HUES6 (cell line): ENCODE measurements around the gene CRTAP.

Experiments used
- H3K27ac ChIP-seq: 2 replicates; pipeline ENCODE4 v1.7.0; 2013; ENCODE audit warnings: low read depth, mild to moderate bottlenecking, low read length, inconsistent platforms
- H3K27me3 ChIP-seq: 2 replicates; pipeline ENCODE4 v1.6.1; 2013; ENCODE audit warnings: low read length; ENCODE audit not compliant: control insufficient read depth, insufficient read depth
- H3K36me3 ChIP-seq: 2 replicates; pipeline ENCODE4 v1.6.1; 2013; ENCODE audit warnings: low read length; ENCODE audit not compliant: control insufficient read depth, insufficient read depth
- H3K4me1 ChIP-seq: 2 replicates; pipeline ENCODE4 v1.6.1; 2013; ENCODE audit warnings: low read length; ENCODE audit not compliant: control insufficient read depth, insufficient read depth
- H3K4me3 ChIP-seq: 2 replicates; pipeline ENCODE4 v1.5.1; 2013; ENCODE audit warnings: low read depth, low read length
- H3K9ac ChIP-seq: one replicate; pipeline ENCODE4 v1.6.1; 2013; ENCODE audit warnings: mild to moderate bottlenecking, low read length
- H3K9me3 ChIP-seq: 2 replicates; pipeline ENCODE4 v1.6.1; 2013; ENCODE audit warnings: low read depth, low read length; ENCODE audit not compliant: control insufficient read depth, insufficient read depth

Gene CRTAP

DNA sequence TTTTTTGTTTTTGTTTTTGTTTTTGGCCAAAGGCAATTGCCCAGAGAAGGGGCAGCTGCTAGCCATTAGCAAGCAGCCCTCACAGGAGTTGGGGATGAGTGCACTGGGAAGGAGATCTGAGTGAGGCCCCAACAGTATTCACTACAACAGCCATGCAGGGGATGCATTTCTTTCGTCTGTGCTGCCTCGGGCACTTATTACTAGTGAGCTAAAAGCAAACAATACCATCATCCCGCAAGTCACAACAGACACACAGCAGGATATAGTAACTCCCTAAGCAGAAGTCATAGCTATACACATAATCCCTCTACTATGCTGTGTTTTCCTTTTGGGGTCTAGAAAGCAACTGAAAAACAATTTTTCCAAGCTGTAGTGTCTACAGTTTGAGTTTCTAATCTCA, 27.2 kb downstream of the CRTAP start:
- Histone ChIP-seq H3K4me3 (no peak overlapping the region), H3K36me3 (peaks cover 42% of the 10 kb centered on the region), H3K9me3 (no peaks in the 10 kb centered on the region), H3K4me1 (no peaks in the 10 kb centered on the region; the same call in 1 of the 2 replicates), H3K27me3 (no peaks in the 10 kb centered on the region), H3K27ac (no peak overlapping the region), H3K9ac (no peak overlapping the region)

- no peaks in the 10 kb centered on the region for H3K27me3 ChIP-seq
- H3K27ac ChIP-seq = no peak overlapping the region
- H3K4me1 ChIP-seq = no peaks in the 10 kb centered on the region; the same call in 1 of the 2 replicates
- H3K4me3 ChIP-seq = no peak overlapping the region
- H3K9ac ChIP-seq = no peak overlapping the region
- no peaks in the 10 kb centered on the region for H3K9me3 ChIP-seq
- H3K36me3 ChIP-seq = peaks cover 33% of the 10 kb centered on the region
Observed at GRCh38 chr3:33144433-33144832, 30.6 kb downstream of the CRTAP start.

- Histone ChIP-seq H3K4me1 (no peaks in the 10 kb centered on the region; the same call in 1 of the 2 replicates), H3K27ac (no peak overlapping the region), H3K9me3 (no peaks in the 10 kb centered on the region), H3K36me3 (peaks cover 28% of the 10 kb centered on the region), H3K4me3 (no peak overlapping the region), H3K27me3 (no peaks in the 10 kb centered on the region), H3K9ac (no peak overlapping the region)
Observed at GRCh38 chr3:33145221-33145900, 31.5 kb downstream of the CRTAP start.

GRCh38 chr3:33145901-33146580, 32.2 kb downstream of the CRTAP start:
- no peak overlapping the region for H3K27ac ChIP-seq
- H3K9ac ChIP-seq = no peak overlapping the region
- no peaks in the 10 kb centered on the region for H3K9me3 ChIP-seq
- H3K27me3 ChIP-seq = no peaks in the 10 kb centered on the region
- H3K4me1 ChIP-seq = no peaks in the 10 kb centered on the region
- no peak overlapping the region for H3K4me3 ChIP-seq
- H3K36me3 ChIP-seq = peaks cover 28% of the 10 kb centered on the region

GRCh38 chr3:33146791-33147445, 33.1 kb downstream of the CRTAP start:
- H3K4me1 ChIP-seq = no peaks in the 10 kb centered on the region

DNA sequence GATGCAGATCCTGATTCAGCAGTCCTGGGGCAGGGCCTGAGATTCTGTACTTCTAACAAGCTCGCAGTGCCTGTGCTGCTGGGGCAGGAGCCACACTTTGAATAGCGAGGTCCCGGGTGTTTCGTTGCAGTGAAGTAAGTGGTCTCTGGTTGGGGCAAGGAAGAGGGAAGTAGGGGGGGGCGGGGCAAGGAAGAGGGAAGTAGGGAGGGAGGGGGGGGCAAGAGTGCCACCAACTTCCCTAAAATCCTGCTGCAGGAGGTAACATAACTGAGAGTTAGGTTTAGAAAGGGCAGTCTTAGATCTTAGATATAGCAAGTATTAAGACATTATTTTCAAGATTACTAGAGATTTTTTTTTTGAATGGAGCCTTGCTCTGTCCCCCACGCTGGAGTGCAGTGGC, 35.5 kb downstream of the CRTAP start:
- Histone ChIP-seq H3K4me3 (no peak overlapping the region), H3K9me3 (no peaks in the 10 kb centered on the region), H3K27ac (no peak overlapping the region), H3K9ac (no peak overlapping the region), H3K4me1 (no peaks in the 10 kb centered on the region), H3K27me3 (no peaks in the 10 kb centered on the region), H3K36me3 (peaks cover 6% of the 10 kb centered on the region; the same call in 1 of the 2 replicates)

More at GRCh38 chr3:33146791-33147445, 33.1 kb downstream of the CRTAP start:
- Histone ChIP-seq H3K9ac (no peak overlapping the region), H3K27ac (no peak overlapping the region), H3K4me3 (no peak overlapping the region), H3K27me3 (no peaks in the 10 kb centered on the region), H3K36me3 (peaks cover 20% of the 10 kb centered on the region), H3K9me3 (no peaks in the 10 kb centered on the region)

GRCh38 chr3:33152363-33153360, 38.8 kb downstream of the CRTAP start:
- H3K9me3 ChIP-seq = no peaks in the 10 kb centered on the region
- H3K4me3 ChIP-seq = no peak overlapping the region
- no peaks in the 10 kb centered on the region for H3K27me3 ChIP-seq
- no peak overlapping the region for H3K27ac ChIP-seq
- H3K9ac ChIP-seq = no peak overlapping the region
- H3K4me1 ChIP-seq = peaks cover 3% of the 10 kb centered on the region; the same call in 1 of the 2 replicates
- H3K36me3 ChIP-seq = no peaks in the 10 kb centered on the region

- Histone ChIP-seq H3K9me3 (no peaks in the 10 kb centered on the region), H3K36me3 (no peaks in the 10 kb centered on the region), H3K4me3 (no peak overlapping the region), H3K27ac (no peak overlapping the region), H3K4me1 (peaks cover 3% of the 10 kb centered on the region; the same call in 1 of the 2 replicates), H3K9ac (no peak overlapping the region), H3K27me3 (no peaks in the 10 kb centered on the region)
Observed at GRCh38 chr3:33153782-33154181, 40.0 kb downstream of the CRTAP start.

GRCh38 chr3:33155301-33155700, 41.5 kb downstream of the CRTAP start:
- no peaks in the 10 kb centered on the region for H3K27me3 ChIP-seq

DNA sequence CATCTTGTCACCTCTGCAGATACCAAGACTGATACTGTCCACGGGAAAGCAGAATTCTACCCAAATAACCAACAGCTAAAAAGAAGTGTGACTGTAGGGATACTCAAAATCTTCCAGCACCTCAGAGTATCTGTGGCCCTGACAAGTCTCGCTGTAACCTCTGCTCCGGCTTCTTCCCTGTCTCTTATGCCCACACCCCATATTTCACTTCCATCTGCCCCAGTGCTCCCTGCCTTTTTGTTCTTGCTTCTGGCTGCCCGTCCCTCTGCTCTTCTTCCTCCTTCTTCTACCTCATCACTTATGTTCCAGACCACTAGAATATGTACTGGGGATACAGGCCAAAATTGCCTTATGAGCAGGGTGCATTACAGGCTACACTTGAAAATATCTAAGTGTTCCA, 45.4 kb downstream of the CRTAP start:
- Histone ChIP-seq H3K4me3 (no peak overlapping the region), H3K27ac (no peak overlapping the region), H3K4me1 (peaks cover 3% of the 10 kb centered on the region; the same call in 1 of the 2 replicates)

More at GRCh38 chr3:33155301-33155700, 41.5 kb downstream of the CRTAP start:
- H3K4me3 ChIP-seq = no peak overlapping the region
- no peaks in the 10 kb centered on the region for H3K36me3 ChIP-seq
- no peak overlapping the region for H3K9ac ChIP-seq
- no peaks in the 10 kb centered on the region for H3K9me3 ChIP-seq
- H3K4me1 ChIP-seq = peaks cover 3% of the 10 kb centered on the region; the same call in 1 of the 2 replicates
- H3K27ac ChIP-seq = no peak overlapping the region

More for the DNA sequence above, 45.4 kb downstream of the CRTAP start:
- no peak overlapping the region for H3K9ac ChIP-seq
- H3K27me3 ChIP-seq = no peaks in the 10 kb centered on the region
- H3K9me3 ChIP-seq = no peaks in the 10 kb centered on the region
- no peaks in the 10 kb centered on the region for H3K36me3 ChIP-seq
